HCT116 (cell line): ENCODE data around the gene TNN. TPM values are rescaled to one million over a fixed set of nuclear protein-coding genes. Genes with fewer than 3 reads are reported as not detected.

Source experiments
- ATAC-seq: fragments of 200-7000 bp; cut with Tn5 transposase; 2 replicates; pipeline ENCODE4 v1.9.1; 2020; ENCODE audit warnings: mild to moderate bottlenecking, moderate library complexity
- BruUV-seq: library from RNA; stranded (reverse); fragments of 400-500 nt; replicated peaks from 2 replicates; lab custom pipeline; 2021; lab: Mats Ljungman, UMichigan
- CTCF ChIA-PET: fragments of 300-600 bp; sonication (Branson Sonifier 250); formaldehyde crosslinking; loops from one replicate; lab custom pipeline; 2021; ENCODE audit warnings: antibody characterized with exemption; lab: Charles Lee
- POLR2A ChIA-PET: fragments of 300-600, 350-600 bp; sonication (Branson Sonifier 250); formaldehyde crosslinking; loops from one replicate; lab custom pipeline; 2021; ENCODE audit warnings: antibody characterized with exemption; lab: Charles Lee
- RAD21 ChIA-PET, 2 experiments: fragments of 300-600 bp; sonication (Branson Sonifier 250); formaldehyde crosslinking; loops; one replicate each; lab custom pipeline; 2023; ENCODE audit warnings: low total read pairs in 2 of 2; ENCODE audit not compliant: uncharacterized antibody in 2 of 2, unreplicated experiment in 2 of 2, low non-redundant PET in 1 of 2; lab: Charles Lee
- DNase-seq: peaks from one replicate; pipeline ENCODE4 v3.0.0-alpha.2; 2010; ENCODE audit warnings: low read depth, low spot score
- H2AFZ ChIP-seq: fragments of 200-600 bp; shearing (Covaris generic), sonication (generic); 2 replicates; pipeline ENCODE4 v1.6.1; 2017; ENCODE audit warnings: low read depth, mixed run types, mixed read lengths, antibody characterized with exemption, low read length; ENCODE audit not compliant: poor library complexity, severe bottlenecking
- H3K27ac ChIP-seq: 2 replicates; pipeline ENCODE4 v1.5.1; 2012; ENCODE audit warnings: low read depth, low read length
- H3K27me3 ChIP-seq: fragments of 200-600 bp; sonication (generic); 2 replicates; pipeline ENCODE4 v1.6.1; 2016; ENCODE audit warnings: mixed run types, low read length, mixed read lengths; ENCODE audit not compliant: insufficient read depth
- H3K36me3 ChIP-seq, 2 experiments: fragments of 200-500 bp in 1 of 2; fragments of 200-600 bp in 1 of 2; sonication (Bioruptor generic) in 1 of 2; sonication (generic) in 1 of 2; 2 replicates each; pipeline versions ENCODE4 v1.5.1 to v1.6.1; 2014 to 2016; ENCODE audit warnings: low read length in 2 of 2, inconsistent platforms in 1 of 2, mixed read lengths in 1 of 2, mixed run types in 1 of 2; ENCODE audit not compliant: insufficient read depth in 2 of 2, control insufficient read depth in 1 of 2
- H3K4me1 ChIP-seq, 2 experiments: fragments of 200-600 bp in 1 of 2; sonication (generic) in 1 of 2; 2 replicates each; pipeline versions ENCODE4 v1.5.1 to v1.6.1; 2012 to 2017; ENCODE audit warnings: low read length in 2 of 2, inconsistent platforms in 1 of 2, mild to moderate bottlenecking in 1 of 2, mixed read lengths in 1 of 2, mixed run types in 1 of 2, moderate library complexity in 1 of 2; ENCODE audit not compliant: insufficient read depth in 2 of 2, control insufficient read depth in 1 of 2
- H3K4me2 ChIP-seq: fragments of 200-600 bp; sonication (generic); 2 replicates; pipeline ENCODE4 v1.6.1; 2017; ENCODE audit warnings: mixed run types, low read length, mixed read lengths
- H3K4me3 ChIP-seq, 2 experiments: fragments of 200-600 bp in 1 of 2; sonication (generic) in 1 of 2; replicated peaks in 1 of 2; 2 replicates each; pipeline ENCODE4 v1.5.1; 2011 to 2016; ENCODE audit warnings: low read length in 2 of 2, control low read depth in 1 of 2, low read depth in 1 of 2, mild to moderate bottlenecking in 1 of 2, mixed read lengths in 1 of 2, mixed run types in 1 of 2
- H3K79me2 ChIP-seq: fragments of 200-600 bp; sonication (generic); 2 replicates; pipeline ENCODE4 v1.6.1; 2017; ENCODE audit warnings: mild to moderate bottlenecking, mixed run types, low read length, moderate library complexity, mixed read lengths; ENCODE audit not compliant: insufficient read depth
- H3K9ac ChIP-seq: fragments of 200-600 bp; sonication (generic); 2 replicates; pipeline ENCODE4 v1.6.1; 2016; ENCODE audit warnings: low read length, mixed read lengths
- H3K9me2 ChIP-seq: fragments of 200-600 bp; sonication (generic), shearing (Covaris generic); 2 replicates; pipeline ENCODE4 v1.6.1; 2017; ENCODE audit warnings: mixed run types, mild to moderate bottlenecking, moderate library complexity; ENCODE audit not compliant: insufficient read depth
- H3K9me3 ChIP-seq, 2 experiments: fragments of 200-500 bp in 1 of 2; fragments of 200-600 bp in 1 of 2; sonication (Bioruptor generic) in 1 of 2; sonication (generic) in 1 of 2; 2 replicates each; pipeline ENCODE4 v1.6.1; 2014 to 2017; ENCODE audit warnings: low read length in 2 of 2, mixed read lengths in 2 of 2, inconsistent platforms in 1 of 2, low read depth in 1 of 2, mild to moderate bottlenecking in 1 of 2, mixed run types in 1 of 2, moderate library complexity in 1 of 2; ENCODE audit not compliant: control insufficient read depth in 1 of 2, insufficient read depth in 1 of 2
- H4K20me1 ChIP-seq: fragments of 200-600 bp; sonication (generic), shearing (Covaris generic); 2 replicates; pipeline ENCODE4 v1.6.1; 2017; ENCODE audit warnings: mixed run types, mild to moderate bottlenecking, moderate library complexity; ENCODE audit not compliant: insufficient read depth
- CEBPB ChIP-seq: IDR thresholded peaks from 2 replicates; pipeline ENCODE4 v1.6.1; 2012; ENCODE audit warnings: low read depth
- CTCF ChIP-seq, 3 experiments: fragments of 200-600 bp in 1 of 3; sonication (generic) in 1 of 3; IDR thresholded peaks in 2 of 3; conservative IDR thresholded peaks in 1 of 3; 2 replicates each; pipeline ENCODE4 v1.5.1; 2012 to 2017; ENCODE audit warnings: low read depth in 2 of 3, low read length in 2 of 3, antibody characterized with exemption in 1 of 3, borderline replicate concordance in 1 of 3, control low read depth in 1 of 3, mild to moderate bottlenecking in 1 of 3, mixed read lengths in 1 of 3, mixed run types in 1 of 3, moderate library complexity in 1 of 3; ENCODE audit not compliant: insufficient read depth in 1 of 3
- RAD21 ChIP-seq: IDR thresholded peaks from 2 replicates; pipeline ENCODE4 v1.6.1; 2012; ENCODE audit warnings: low read depth, mild to moderate bottlenecking
- intact Hi-C: fragments of 100-400 bp; cut with micrococcal nuclease; formaldehyde crosslinking; loops from 2 replicates; pipeline ENCODE4 v1.10.0; 2022
- total RNA-seq: library from RNA; stranded (reverse); gene quantifications from one replicate; pipeline ENCODE4 v1.2.1, GENCODE V29; 2021; ENCODE audit not compliant: unreplicated experiment

The TNN gene
- total RNA-seq, 1 experiment from 2014 or later, result not detected

DNA sequence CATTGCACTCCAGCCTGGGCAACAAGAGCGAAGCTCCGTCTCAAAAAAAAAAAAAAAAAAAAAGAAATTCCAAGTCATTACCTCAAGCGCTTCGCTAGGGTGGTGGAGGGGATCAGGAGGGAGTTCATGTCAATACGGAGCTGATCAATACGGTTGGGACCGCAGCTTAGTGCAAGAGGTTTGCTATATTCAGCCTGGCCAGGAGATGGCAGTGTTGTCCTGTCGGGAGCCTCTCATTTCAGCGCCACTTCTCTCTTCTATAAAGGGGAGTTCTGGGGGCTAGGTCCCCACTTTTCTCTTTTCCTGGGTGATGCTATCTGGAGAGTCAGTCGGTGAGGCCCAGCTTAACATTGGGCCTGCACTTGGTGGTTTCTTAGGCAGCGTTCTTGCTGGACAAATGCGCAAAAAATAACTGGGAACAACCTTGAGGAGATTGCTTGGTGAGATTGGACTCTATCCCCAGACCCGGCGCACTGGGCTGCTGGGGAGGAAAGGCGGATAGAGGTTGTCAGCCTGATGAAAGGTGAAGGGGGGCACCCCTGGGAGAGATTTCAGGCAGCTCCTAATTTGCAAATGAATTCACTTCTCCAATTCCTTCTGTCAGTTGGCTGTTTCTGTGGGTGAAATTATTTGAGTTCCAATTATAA is 84.5 kb downstream of the TNN start:
- H4K20me1 ChIP-seq, result no peaks in the 10 kb centered on the region
- TF ChIP-seq CEBPB (no peak), RAD21 (peak; percentile 92), CTCF (IDR thresholded peaks at IDR 0.05 in 2 of 3, conservative IDR thresholded peaks at IDR 0.05 in 1 of 3; ENCODE audit: borderline replicate concordance in 1 of 3, insufficient read depth in 1 of 3, low read depth in 2 of 3, low read length in 2 of 3) (peak; percentile 86 to 88 (median 87))
- peak overlapping the region; percentile 66 for H2AFZ ChIP-seq
- DNase-seq, result peak; percentile 33
- intact Hi-C loops, result loop anchor here (1.0 to 5.0 kb wide), 8 partner anchors 167 to 1540 kb away; partner anchors contain the start of gene TNR
- H3K9me2 ChIP-seq, result no peaks in the 10 kb centered on the region
- H3K9ac ChIP-seq, result no peak overlapping the region
- peaks cover 9% of the 10 kb centered on the region for H3K27me3 ChIP-seq
- H3K4me1 ChIP-seq, result no peaks in the 10 kb centered on the region
- H3K4me2 ChIP-seq, result peak overlapping the region; percentile 11; the same call in 1 of the 2 replicates
- no peak overlapping the region for H3K4me3 ChIP-seq
- ChIA-PET RAD21 (interaction anchor here (0.6 to 1.5 kb wide), 12 partner anchors 18 to 1223 kb away, joined by 3 to 15 read pairs (median 5); no protein-coding TSS in a partner anchor), POLR2A (interaction anchor here (0.6 kb wide), 1 partner anchor 167 kb away, joined by 3 read pairs; no protein-coding TSS in a partner anchor), CTCF (interaction anchor here (0.5 to 3.2 kb wide), 49 partner anchors 9 to 1693 kb away, joined by 3 to 77 read pairs (median 4); partner anchors contain the start of gene TNR)
- peak; percentile 81 for ATAC-seq
- H3K9me3 ChIP-seq, result no peaks in the 10 kb centered on the region
- no TSS peak for BruUV-seq
- no peaks in the 10 kb centered on the region for H3K36me3 ChIP-seq
- H3K79me2 ChIP-seq, result no peaks in the 10 kb centered on the region
- H3K27ac ChIP-seq, result no peak overlapping the region
